ENCODE results near the gene ZNRF3.
A peak's percentile ranks its signal among the peaks of the same experiment; 100 is the strongest.
"Not testable (repeated sequence)": the region's sequence is repeated elsewhere in the genome, so short reads cannot be mapped to it uniquely, and the experiment has no call there.

Gene ZNRF3

GRCh38 chr22:28885939-28886338, 2.6 kb downstream of the ZNRF3 start:
- no peak for DNase-seq

- DNase-seq: not testable (repeated sequence)
Measured at GRCh38 chr22:28886679-28887078, 3.3 kb downstream of the ZNRF3 start.

GRCh38 chr22:28887725-28888459, 4.5 kb downstream of the ZNRF3 start:
- DNase-seq: no peak

GRCh38 chr22:28889478-28890024, 6.2 kb downstream of the ZNRF3 start:
- no peak for DNase-seq

- DNase-seq: no peak
Measured at GRCh38 chr22:28891156-28891733, 7.9 kb downstream of the ZNRF3 start.

- DNase-seq: no peak
Measured at GRCh38 chr22:28892175-28892731, 8.9 kb downstream of the ZNRF3 start.

- no peak for DNase-seq
Measured at GRCh38 chr22:28893810-28894209, 10.4 kb downstream of the ZNRF3 start.

- no peak for DNase-seq
Measured at GRCh38 chr22:28894334-28894733, 11.0 kb downstream of the ZNRF3 start.

- DNase-seq: no peak
Measured at GRCh38 chr22:28894807-28895206, 11.4 kb downstream of the ZNRF3 start.

- DNase-seq: peak; percentile 19
Measured at GRCh38 chr22:28896611-28897010, 13.2 kb downstream of the ZNRF3 start.

GRCh38 chr22:28898233-28898629, 14.9 kb downstream of the ZNRF3 start:
- no peak for DNase-seq

- no peak for DNase-seq
Measured at GRCh38 chr22:28899199-28899853, 16.0 kb downstream of the ZNRF3 start.

- DNase-seq: no peak
Measured at GRCh38 chr22:28900379-28900925, 17.1 kb downstream of the ZNRF3 start.

- no peak for DNase-seq
Measured at GRCh38 chr22:28902490-28902889, 19.1 kb downstream of the ZNRF3 start.

- no peak for DNase-seq
Measured at GRCh38 chr22:28903080-28903479, 19.7 kb downstream of the ZNRF3 start.

GRCh38 chr22:28903729-28904128, 20.4 kb downstream of the ZNRF3 start:
- DNase-seq: no peak

- DNase-seq: peak; percentile 27
Measured at GRCh38 chr22:28904211-28904896, 21.0 kb downstream of the ZNRF3 start.

GRCh38 chr22:28905256-28905832, 22.0 kb downstream of the ZNRF3 start:
- no peak for DNase-seq

- DNase-seq: no peak
Measured at GRCh38 chr22:28906312-28906711, 22.9 kb downstream of the ZNRF3 start.

- DNase-seq: no peak
Measured at GRCh38 chr22:28907311-28908008, 24.1 kb downstream of the ZNRF3 start.

GRCh38 chr22:28908810-28909209, 25.4 kb downstream of the ZNRF3 start:
- DNase-seq: not testable (repeated sequence)

- peak; percentile 51 for DNase-seq
Measured at GRCh38 chr22:28909375-28909774, 26.0 kb downstream of the ZNRF3 start.
